ENCODE measurements around the gene CAT.

Gene CAT

DNA sequence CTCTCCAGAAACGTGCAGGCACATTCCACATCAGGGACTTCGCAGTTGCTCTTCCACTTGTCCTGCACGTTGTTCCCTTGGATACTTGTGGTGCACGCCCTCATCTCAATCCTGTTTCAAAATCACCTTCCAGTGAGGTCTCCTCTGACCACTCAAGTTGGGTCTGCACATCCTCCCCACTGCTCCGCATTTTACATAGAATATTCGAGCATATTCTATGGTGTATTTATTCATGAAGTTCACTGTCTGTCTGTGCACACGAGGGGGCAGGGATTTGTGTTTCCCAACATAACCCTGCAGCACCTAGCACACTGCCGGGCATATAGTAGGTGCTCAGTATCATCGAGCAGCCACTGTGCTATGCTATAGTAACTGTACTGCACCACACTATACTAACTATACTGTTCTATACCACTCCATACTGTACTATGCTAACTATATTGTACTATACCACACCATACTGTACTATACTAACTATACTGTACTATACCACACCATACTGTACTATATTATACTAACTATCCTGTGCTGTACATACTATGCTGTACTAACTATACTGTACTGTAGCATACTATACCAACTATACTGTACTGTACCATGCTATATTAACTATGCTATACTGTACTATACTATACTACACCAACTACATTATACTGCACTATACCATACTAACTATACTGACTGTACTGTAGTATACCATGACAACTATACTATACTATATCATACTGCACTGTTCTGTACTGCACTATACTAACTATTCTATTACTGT lies 44.6 kb downstream of the CAT start:
- H3K36me3 ChIP-seq (ENCODE audit: insufficient read depth, low read length) = no peaks in the 10 kb centered on the region
- no peaks in the 10 kb centered on the region for H3K4me1 ChIP-seq (ENCODE audit: insufficient read depth, low read length)
- no peak overlapping the region for H3K9ac ChIP-seq (ENCODE audit: low read depth, low read length)
- H3K27ac ChIP-seq (ENCODE audit: low read depth, low read length) = no peak overlapping the region
- WGBS = 91% methylated on average over 9 of the region's 9 CpGs
- no peaks in the 10 kb centered on the region for H3K27me3 ChIP-seq (ENCODE audit: insufficient read depth, low read length)
- no peak overlapping the region for H3K4me3 ChIP-seq (ENCODE audit: low read length)
- no peaks in the 10 kb centered on the region for H3K9me3 ChIP-seq (ENCODE audit: insufficient read depth, low read depth, low read length)

DNA sequence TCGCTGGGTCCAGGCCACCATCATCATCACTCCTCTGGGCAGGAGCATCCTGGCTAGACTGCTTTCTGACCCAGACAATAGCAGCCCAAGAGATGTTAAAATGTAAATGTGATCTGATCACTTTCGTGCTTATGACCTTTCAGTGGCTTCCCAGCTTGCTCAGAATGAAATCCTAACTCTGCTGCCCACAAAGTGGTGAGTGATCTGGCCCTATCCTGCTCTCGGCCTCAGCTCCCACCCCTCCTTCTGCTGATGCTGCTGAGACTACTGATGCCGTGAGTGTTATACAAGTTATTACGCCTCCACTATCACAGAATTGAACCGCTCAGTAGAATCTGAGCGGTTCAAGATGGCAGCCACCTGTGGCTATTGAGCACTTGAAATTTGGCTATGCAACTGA lies 48.7 kb downstream of the CAT start:
- Histone ChIP-seq H3K9ac (ENCODE audit: low read depth, low read length) (no peak overlapping the region), H3K36me3 (ENCODE audit: insufficient read depth, low read length) (no peaks in the 10 kb centered on the region), H3K4me3 (ENCODE audit: low read length) (no peak overlapping the region), H3K9me3 (ENCODE audit: insufficient read depth, low read depth, low read length) (no peaks in the 10 kb centered on the region), H3K27me3 (ENCODE audit: insufficient read depth, low read length) (no peaks in the 10 kb centered on the region), H3K27ac (ENCODE audit: low read depth, low read length) (no peak overlapping the region), H3K4me1 (ENCODE audit: insufficient read depth, low read length) (no peaks in the 10 kb centered on the region)
- WGBS = 92% methylated on average over 7 of the region's 7 CpGs

DNA sequence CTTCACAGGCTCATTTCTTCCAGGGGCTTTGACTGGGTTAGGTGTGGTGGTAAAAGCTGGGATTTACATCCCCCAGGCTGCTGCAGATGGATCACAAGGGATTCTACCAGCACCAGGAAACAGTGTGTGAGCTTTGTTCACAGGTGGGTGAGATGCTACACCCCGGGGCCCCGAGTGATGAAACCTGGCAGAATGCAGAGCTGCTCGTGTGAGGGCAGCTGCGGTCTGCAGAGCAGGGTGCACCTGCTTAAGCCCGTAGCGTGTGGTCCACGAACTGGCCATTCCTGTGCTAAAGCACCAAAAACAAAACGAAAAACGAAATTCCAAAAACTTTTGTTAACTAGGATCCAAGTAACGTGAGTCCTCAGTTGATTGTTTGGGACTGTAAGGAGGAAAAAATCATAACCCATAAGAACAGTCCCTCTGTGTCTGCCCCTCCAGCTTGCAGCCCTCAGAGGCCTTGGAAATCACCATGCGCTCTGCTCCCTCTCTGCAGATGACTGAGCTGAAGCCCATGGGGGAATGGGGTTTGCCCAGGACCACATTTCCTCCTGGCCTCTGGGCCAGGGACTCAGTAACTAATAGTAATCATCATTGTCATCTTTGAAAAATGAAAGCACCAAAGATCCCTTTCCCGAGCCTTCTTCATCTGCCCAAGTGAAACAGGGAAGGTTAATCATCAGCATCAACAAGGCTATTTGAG lies 50.3 kb downstream of the CAT start:
- no peaks in the 10 kb centered on the region for H3K9me3 ChIP-seq (ENCODE audit: insufficient read depth, low read depth, low read length)
- no peak overlapping the region for H3K27ac ChIP-seq (ENCODE audit: low read depth, low read length)
- H3K27me3 ChIP-seq (ENCODE audit: insufficient read depth, low read length) = no peaks in the 10 kb centered on the region
- H3K4me1 ChIP-seq (ENCODE audit: insufficient read depth, low read length) = no peaks in the 10 kb centered on the region
- H3K4me3 ChIP-seq (ENCODE audit: low read length) = no peak overlapping the region
- no peak overlapping the region for H3K9ac ChIP-seq (ENCODE audit: low read depth, low read length)
- H3K36me3 ChIP-seq (ENCODE audit: insufficient read depth, low read length) = no peaks in the 10 kb centered on the region
- 94% methylated on average over 12 of the region's 12 CpGs for WGBS

- H3K9me3 ChIP-seq (ENCODE audit: insufficient read depth, low read depth, low read length) = no peaks in the 10 kb centered on the region
- H3K27ac ChIP-seq (ENCODE audit: low read depth, low read length) = no peak overlapping the region
- 80% methylated on average over 2 of the region's 2 CpGs for WGBS
- no peak overlapping the region for H3K4me3 ChIP-seq (ENCODE audit: low read length)
- no peak overlapping the region for H3K9ac ChIP-seq (ENCODE audit: low read depth, low read length)
- no peaks in the 10 kb centered on the region for H3K4me1 ChIP-seq (ENCODE audit: insufficient read depth, low read length)
- no peaks in the 10 kb centered on the region for H3K27me3 ChIP-seq (ENCODE audit: insufficient read depth, low read length)
- H3K36me3 ChIP-seq (ENCODE audit: insufficient read depth, low read length) = no peaks in the 10 kb centered on the region
These were observed 51.6 kb downstream of the CAT start for GRCh38 chr11:34490304-34490703.

- Histone ChIP-seq H3K9ac (ENCODE audit: low read depth, low read length) (no peak overlapping the region), H3K36me3 (ENCODE audit: insufficient read depth, low read length) (no peaks in the 10 kb centered on the region), H3K4me1 (ENCODE audit: insufficient read depth, low read length) (no peaks in the 10 kb centered on the region), H3K9me3 (ENCODE audit: insufficient read depth, low read depth, low read length) (no peaks in the 10 kb centered on the region), H3K27me3 (ENCODE audit: insufficient read depth, low read length) (no peaks in the 10 kb centered on the region), H3K4me3 (ENCODE audit: low read length) (no peak overlapping the region), H3K27ac (ENCODE audit: low read depth, low read length) (no peak overlapping the region)
- WGBS = 61% methylated on average over 8 of the region's 8 CpGs
These were observed 54.2 kb downstream of the CAT start for GRCh38 chr11:34492806-34493414.

GRCh38 chr11:34493468-34493867 lies 54.7 kb downstream of the CAT start:
- Histone ChIP-seq H3K4me1 (ENCODE audit: insufficient read depth, low read length) (no peaks in the 10 kb centered on the region), H3K9ac (ENCODE audit: low read depth, low read length) (no peak overlapping the region), H3K36me3 (ENCODE audit: insufficient read depth, low read length) (no peaks in the 10 kb centered on the region), H3K27me3 (ENCODE audit: insufficient read depth, low read length) (no peaks in the 10 kb centered on the region), H3K4me3 (ENCODE audit: low read length) (no peak overlapping the region), H3K9me3 (ENCODE audit: insufficient read depth, low read depth, low read length) (no peaks in the 10 kb centered on the region), H3K27ac (ENCODE audit: low read depth, low read length) (no peak overlapping the region)
- 91% methylated on average over 8 of the region's 8 CpGs for WGBS

GRCh38 chr11:34493926-34494595 lies 55.3 kb downstream of the CAT start:
- Histone ChIP-seq H3K4me1 (ENCODE audit: insufficient read depth, low read length) (no peaks in the 10 kb centered on the region), H3K9me3 (ENCODE audit: insufficient read depth, low read depth, low read length) (no peaks in the 10 kb centered on the region), H3K27ac (ENCODE audit: low read depth, low read length) (no peak overlapping the region), H3K9ac (ENCODE audit: low read depth, low read length) (no peak overlapping the region), H3K36me3 (ENCODE audit: insufficient read depth, low read length) (no peaks in the 10 kb centered on the region), H3K27me3 (ENCODE audit: insufficient read depth, low read length) (no peaks in the 10 kb centered on the region), H3K4me3 (ENCODE audit: low read length) (no peak overlapping the region)
- WGBS = 81% methylated on average over 4 of the region's 4 CpGs

DNA sequence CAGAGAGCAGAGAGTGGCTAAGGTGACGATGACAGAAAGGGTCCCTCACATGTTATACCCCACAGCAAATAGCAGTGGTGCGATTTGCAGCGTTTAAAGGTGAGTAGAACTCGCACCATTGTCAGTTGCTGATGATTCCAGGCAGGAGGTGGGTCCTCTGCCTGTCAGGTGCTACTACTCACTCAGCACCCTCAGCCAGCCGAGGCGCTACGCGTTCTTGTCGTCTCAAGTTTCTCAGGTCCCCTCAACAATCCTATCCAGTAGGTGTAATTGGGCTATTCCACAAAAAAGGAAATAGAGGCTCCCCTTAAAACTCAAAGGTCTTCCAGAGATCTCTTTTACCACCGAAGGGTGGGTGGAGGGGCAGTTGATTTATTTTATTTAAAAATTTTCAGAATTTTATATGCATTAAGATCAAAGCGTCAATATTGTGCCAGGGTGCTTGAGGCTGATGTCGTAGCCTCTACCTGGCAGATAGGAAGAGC lies 56.5 kb downstream of the CAT start:
- Histone ChIP-seq H3K9ac (ENCODE audit: low read depth, low read length) (no peak overlapping the region), H3K36me3 (ENCODE audit: insufficient read depth, low read length) (no peaks in the 10 kb centered on the region), H3K4me3 (ENCODE audit: low read length) (no peak overlapping the region), H3K27ac (ENCODE audit: low read depth, low read length) (no peak overlapping the region), H3K4me1 (ENCODE audit: insufficient read depth, low read length) (no peaks in the 10 kb centered on the region), H3K27me3 (ENCODE audit: insufficient read depth, low read length) (no peaks in the 10 kb centered on the region), H3K9me3 (ENCODE audit: insufficient read depth, low read depth, low read length) (no peaks in the 10 kb centered on the region)
- 91% methylated on average over 11 of the region's 12 CpGs for WGBS

- Histone ChIP-seq H3K27ac (ENCODE audit: low read depth, low read length) (no peak overlapping the region), H3K9ac (ENCODE audit: low read depth, low read length) (no peak overlapping the region)
These were observed 57.1 kb downstream of the CAT start for GRCh38 chr11:34495724-34496377.

DNA sequence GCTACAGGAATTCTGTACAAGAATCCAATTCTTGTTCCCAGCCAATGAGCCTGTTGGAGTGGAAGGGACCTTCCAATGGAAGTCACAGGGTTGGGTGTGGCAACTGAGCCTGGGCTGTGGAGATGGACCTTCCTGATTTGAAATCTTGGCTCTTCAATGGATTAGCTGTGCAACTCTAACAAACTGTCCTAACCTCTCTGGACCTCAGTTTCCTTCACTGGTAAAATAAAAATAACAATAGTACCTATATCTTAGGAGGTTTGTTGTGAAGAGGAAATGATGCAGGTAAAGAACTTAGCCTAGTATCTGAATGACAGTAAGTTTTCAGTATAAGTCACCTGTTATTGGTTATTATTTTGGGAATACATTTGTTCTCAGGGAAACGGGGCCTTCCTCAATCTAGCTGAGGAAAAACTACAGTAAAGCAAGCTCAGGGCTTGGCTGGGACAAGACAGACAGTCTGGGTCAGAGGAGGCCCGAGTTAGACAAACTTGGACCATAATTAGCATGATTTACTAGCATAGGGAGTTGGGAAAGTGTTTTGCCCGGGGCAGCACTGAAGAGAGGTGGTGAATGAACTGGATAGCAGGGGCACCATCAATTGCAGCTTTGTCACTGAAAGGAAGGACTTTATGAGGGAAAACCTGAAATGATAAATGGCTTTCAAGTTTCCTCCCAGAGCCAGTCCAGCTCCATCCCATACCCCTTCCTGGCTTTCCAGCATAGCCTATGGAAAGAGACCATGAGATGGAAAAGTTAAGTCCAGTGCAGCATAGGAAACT lies 61.2 kb downstream of the CAT start:
- H3K4me1 ChIP-seq (ENCODE audit: insufficient read depth, low read length) = no peaks in the 10 kb centered on the region
- WGBS = 93% methylated on average over 3 of the region's 3 CpGs
- no peak overlapping the region for H3K4me3 ChIP-seq (ENCODE audit: low read length)
- H3K27ac ChIP-seq (ENCODE audit: low read depth, low read length) = no peak overlapping the region
- H3K9me3 ChIP-seq (ENCODE audit: insufficient read depth, low read depth, low read length) = no peaks in the 10 kb centered on the region
- no peaks in the 10 kb centered on the region for H3K27me3 ChIP-seq (ENCODE audit: insufficient read depth, low read length)
- no peaks in the 10 kb centered on the region for H3K36me3 ChIP-seq (ENCODE audit: insufficient read depth, low read length)
- no peak overlapping the region for H3K9ac ChIP-seq (ENCODE audit: low read depth, low read length)

More at GRCh38 chr11:34495724-34496377, 57.1 kb downstream of the CAT start:
- Histone ChIP-seq H3K27me3 (ENCODE audit: insufficient read depth, low read length) (no peaks in the 10 kb centered on the region), H3K4me3 (ENCODE audit: low read length) (no peak overlapping the region), H3K4me1 (ENCODE audit: insufficient read depth, low read length) (no peaks in the 10 kb centered on the region), H3K9me3 (ENCODE audit: insufficient read depth, low read depth, low read length) (no peaks in the 10 kb centered on the region), H3K36me3 (ENCODE audit: insufficient read depth, low read length) (no peaks in the 10 kb centered on the region)
- WGBS = 89% methylated on average over 26 of the region's 26 CpGs
